ENCODE measurements around the gene TACR2. TPM values are rescaled to one million over a fixed set of nuclear protein-coding genes. Genes with fewer than 3 reads are reported as not detected.

The TACR2 gene
- total RNA-seq, 1 experiment from 2014 or later, result 0.26 TPM

- H3K27ac Mint-ChIP-seq (ENCODE audit: unreplicated experiment), result no peak overlapping the region
- H3K36me3 Mint-ChIP-seq (ENCODE audit: insufficient read depth, unreplicated experiment), result peaks cover 9% of the 10 kb centered on the region
- no peaks in the 10 kb centered on the region for H3K9me3 Mint-ChIP-seq (ENCODE audit: low read depth, unreplicated experiment)
- BruUV-seq (replicated peaks), result no TSS peak
- DNase-seq, result no peak
- H3K4me1 Mint-ChIP-seq (ENCODE audit: low read depth, unreplicated experiment), result peaks cover 40% of the 10 kb centered on the region
- H3K4me3 Mint-ChIP-seq (ENCODE audit: low read depth, unreplicated experiment), result no peak overlapping the region
- CTCF ChIA-PET, result interaction anchor here (1.5 kb wide), 1 partner anchor 19 kb away, joined by 3 read pairs; no protein-coding TSS in a partner anchor
- no peaks in the 10 kb centered on the region for H3K27me3 Mint-ChIP-seq (ENCODE audit: unreplicated experiment)
- no peak for TF ChIP-seq CTCF (IDR thresholded peaks at IDR 0.05; ENCODE audit: unreplicated experiment)
- intact Hi-C loops (cut with micrococcal nuclease; ENCODE audit: unreplicated experiment), result no loop called here
Measured at GRCh38 chr10:69428165-69428564, 11.4 kb upstream of the TACR2 start.

GRCh38 chr10:69426376-69426727 lies 9.6 kb upstream of the TACR2 start:
- no peak for DNase-seq
- Mint-ChIP-seq H3K4me1 (ENCODE audit: low read depth, unreplicated experiment) (peaks cover 50% of the 10 kb centered on the region), H3K4me3 (ENCODE audit: low read depth, unreplicated experiment) (no peak overlapping the region), H3K9me3 (ENCODE audit: low read depth, unreplicated experiment) (no peaks in the 10 kb centered on the region), H3K27ac (ENCODE audit: unreplicated experiment) (peak overlapping the region; percentile 82), H3K36me3 (ENCODE audit: insufficient read depth, unreplicated experiment) (peaks cover 9% of the 10 kb centered on the region), H3K27me3 (ENCODE audit: unreplicated experiment) (no peaks in the 10 kb centered on the region)
- intact Hi-C loops (cut with micrococcal nuclease; ENCODE audit: unreplicated experiment), result loop anchor here (1.0 to 2.0 kb wide), 2 partner anchors 20 to 211 kb away; no protein-coding TSS in a partner anchor
- no TSS peak for BruUV-seq (replicated peaks)
- CTCF ChIA-PET, result interaction anchor here (0.7 to 4.7 kb wide), 10 partner anchors 13 to 292 kb away, joined by 3 to 42 read pairs (median 6); partner anchors contain the start of gene TSPAN15
- TF ChIP-seq CTCF (IDR thresholded peaks at IDR 0.05; ENCODE audit: unreplicated experiment), result no peak

- TF ChIP-seq CTCF (IDR thresholded peaks at IDR 0.05; ENCODE audit: unreplicated experiment), result no peak
- peaks cover 50% of the 10 kb centered on the region for H3K4me1 Mint-ChIP-seq (ENCODE audit: low read depth, unreplicated experiment)
- no TSS peak for BruUV-seq (replicated peaks)
Measured at GRCh38 chr10:69425511-69426298, 9.0 kb upstream of the TACR2 start.

DNA sequence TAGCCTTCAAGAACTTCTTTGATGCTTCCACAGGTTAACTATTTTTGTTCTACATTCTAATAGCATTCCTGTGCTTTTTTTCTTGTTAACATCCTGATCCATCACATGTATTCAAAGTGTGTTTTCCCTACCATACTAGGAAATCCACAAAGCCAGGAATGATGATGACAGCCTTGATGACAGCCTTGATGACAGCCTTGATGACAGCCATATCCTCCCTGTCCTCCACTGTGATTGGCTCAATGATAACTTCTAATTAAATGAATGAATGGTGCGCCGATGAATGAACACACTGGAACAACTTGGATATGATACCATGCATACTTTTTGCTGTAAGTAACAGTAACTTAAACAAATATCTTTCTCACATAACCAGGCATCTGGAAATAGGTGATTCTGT lies 8.3 kb upstream of the TACR2 start:
- CTCF ChIA-PET, result interaction anchor here (1.3 to 4.7 kb wide), 6 partner anchors 9 to 211 kb away, joined by 4 to 42 read pairs (median 10); no protein-coding TSS in a partner anchor
- no peaks in the 10 kb centered on the region for H3K27me3 Mint-ChIP-seq (ENCODE audit: unreplicated experiment)
- H3K9me3 Mint-ChIP-seq (ENCODE audit: low read depth, unreplicated experiment), result no peaks in the 10 kb centered on the region
- no peak for TF ChIP-seq CTCF (IDR thresholded peaks at IDR 0.05; ENCODE audit: unreplicated experiment)
- peaks cover 9% of the 10 kb centered on the region for H3K36me3 Mint-ChIP-seq (ENCODE audit: insufficient read depth, unreplicated experiment)
- no peak overlapping the region for H3K4me3 Mint-ChIP-seq (ENCODE audit: low read depth, unreplicated experiment)
- intact Hi-C loops (cut with micrococcal nuclease; ENCODE audit: unreplicated experiment), result loop anchor here (2.0 kb wide), 3 partner anchors 14 to 34 kb away; no protein-coding TSS in a partner anchor
- no TSS peak for BruUV-seq (replicated peaks)
- no peak for DNase-seq
- peak overlapping the region; percentile 82 for H3K27ac Mint-ChIP-seq (ENCODE audit: unreplicated experiment)
- peaks cover 50% of the 10 kb centered on the region for H3K4me1 Mint-ChIP-seq (ENCODE audit: low read depth, unreplicated experiment)

More at GRCh38 chr10:69425511-69426298, 9.0 kb upstream of the TACR2 start:
- Mint-ChIP-seq H3K4me3 (ENCODE audit: low read depth, unreplicated experiment) (no peak overlapping the region), H3K9me3 (ENCODE audit: low read depth, unreplicated experiment) (no peaks in the 10 kb centered on the region), H3K27me3 (ENCODE audit: unreplicated experiment) (no peaks in the 10 kb centered on the region), H3K36me3 (ENCODE audit: insufficient read depth, unreplicated experiment) (peaks cover 9% of the 10 kb centered on the region), H3K27ac (ENCODE audit: unreplicated experiment) (peak overlapping the region; percentile 82)
- DNase-seq, result peak; percentile 75
- CTCF ChIA-PET, result interaction anchor here (0.6 to 4.7 kb wide), 13 partner anchors 8 to 293 kb away, joined by 3 to 42 read pairs (median 5); partner anchors contain the start of gene TSPAN15
- intact Hi-C loops (cut with micrococcal nuclease; ENCODE audit: unreplicated experiment), result loop anchor here (1.0 to 2.0 kb wide), 5 partner anchors 13 to 212 kb away; no protein-coding TSS in a partner anchor

Data from Calu3 (cell line).